Measurements from ENCODE around the gene DUSP18.
"Not testable (repeated sequence)": the region's sequence is repeated elsewhere in the genome, so short reads cannot be mapped to it uniquely, and the experiment has no call there.

The DUSP18 gene

GRCh38 chr22:30636226-30637077 lies 31.2 kb downstream of the DUSP18 start:
- peak in 1 of 4 experiments; percentile 7 for DNase-seq

- DNase-seq, result peak; percentile 80 to 95 (median 88)
These were observed 32.1 kb downstream of the DUSP18 start, which contains the start of gene SLC35E4 for GRCh38 chr22:30635273-30636225. TSS of gene SLC35E4 (plus strand) at chr22:30635781. CDS start at chr22:30636451, 670 bp downstream.

- peak; percentile 78 to 94 (median 88) for DNase-seq
These were observed 33.0 kb downstream of the DUSP18 start for GRCh38 chr22:30634471-30635233.

- not testable (repeated sequence) for DNase-seq
These were observed 36.2 kb downstream of the DUSP18 start for GRCh38 chr22:30631469-30631868.

GRCh38 chr22:30628491-30628890 lies 39.2 kb downstream of the DUSP18 start:
- DNase-seq, result no peak

- no peak for DNase-seq
These were observed 40.2 kb downstream of the DUSP18 start for GRCh38 chr22:30627471-30627870.

GRCh38 chr22:30626413-30626812 lies 41.3 kb downstream of the DUSP18 start:
- DNase-seq, result no peak

GRCh38 chr22:30619909-30620308 lies 47.8 kb downstream of the DUSP18 start:
- not testable (repeated sequence) for DNase-seq

- no peak for DNase-seq
These were observed 49.9 kb downstream of the DUSP18 start for GRCh38 chr22:30617819-30618218.

GRCh38 chr22:30615543-30615954 lies 52.1 kb downstream of the DUSP18 start:
- DNase-seq, result no peak

GRCh38 chr22:30614879-30615278 lies 52.8 kb downstream of the DUSP18 start:
- no peak for DNase-seq

- no peak for DNase-seq
These were observed 53.4 kb downstream of the DUSP18 start for GRCh38 chr22:30614268-30614667.

GRCh38 chr22:30612789-30613188 lies 54.9 kb downstream of the DUSP18 start:
- DNase-seq, result no peak

Data from activated naive CD4-positive, alpha-beta T cell (primary cell).